ENCODE data around the gene CACNB4. TPM values are rescaled to one million over a fixed set of nuclear protein-coding genes. Genes with fewer than 3 reads are reported as not detected.

The CACNB4 gene
- total RNA-seq, 3 donors from 2014 or later: 1.6 to 17.7 (median 11.5) TPM

- no peak for TF ChIP-seq CTCF (IDR thresholded peaks at IDR 0.05)
- Histone ChIP-seq H3K27ac (no peak overlapping the region), H3K4me3 (no peak overlapping the region), H3K36me3 (no peaks in the 10 kb centered on the region), H3K9me3 (peaks cover 5 to 6% of the 10 kb centered on the region in 2 donors), H3K4me1 (no peaks in the 10 kb centered on the region), H3K27me3 (no peaks in the 10 kb centered on the region)
- no peak for DNase-seq (ENCODE audit: low spot score in 2 of 2)
- intact Hi-C loops (cut with DNase I; ENCODE audit: low total_unique reads): no loop called here
These were observed 43.3 kb downstream of the CACNB4 start for GRCh38 chr2:152055366-152056108.

- no peaks in the 10 kb centered on the region for H3K27me3 ChIP-seq
- intact Hi-C loops (cut with DNase I; ENCODE audit: low total_unique reads): no loop called here
- DNase-seq (ENCODE audit: low spot score in 2 of 2): no peak
- H3K9me3 ChIP-seq: peaks cover 5 to 6% of the 10 kb centered on the region in 2 donors
- no peaks in the 10 kb centered on the region for H3K4me1 ChIP-seq
- no peak overlapping the region for H3K27ac ChIP-seq
- no peaks in the 10 kb centered on the region for H3K36me3 ChIP-seq
- no peak for TF ChIP-seq POLR2AphosphoS5 (IDR thresholded peaks at IDR 0.05)
- no peak overlapping the region for H3K4me3 ChIP-seq
These were observed 44.3 kb downstream of the CACNB4 start for GRCh38 chr2:152054593-152054992.

GRCh38 chr2:152051436-152051835 is 47.4 kb downstream of the CACNB4 start:
- intact Hi-C loops (cut with DNase I; ENCODE audit: low total_unique reads): no loop called here
- no peak for DNase-seq (ENCODE audit: low spot score in 2 of 2)
- Histone ChIP-seq H3K4me1 (no peaks in the 10 kb centered on the region), H3K9me3 (no peaks in the 10 kb centered on the region), H3K4me3 (no peak overlapping the region), H3K36me3 (no peaks in the 10 kb centered on the region), H3K27me3 (no peaks in the 10 kb centered on the region), H3K27ac (no peak overlapping the region)
- no peak for TF ChIP-seq CTCF (IDR thresholded peaks at IDR 0.05)
- no peak for TF ChIP-seq POLR2AphosphoS5 (IDR thresholded peaks at IDR 0.05)
- TF ChIP-seq POLR2A (IDR thresholded peaks at IDR 0.05): no peak

GRCh38 chr2:152050915-152051314 is 47.9 kb downstream of the CACNB4 start:
- intact Hi-C loops (cut with DNase I; ENCODE audit: low total_unique reads): no loop called here
- Histone ChIP-seq H3K36me3 (no peaks in the 10 kb centered on the region), H3K27ac (no peak overlapping the region), H3K4me1 (no peaks in the 10 kb centered on the region), H3K27me3 (no peaks in the 10 kb centered on the region), H3K9me3 (no peaks in the 10 kb centered on the region), H3K4me3 (no peak overlapping the region)
- DNase-seq (ENCODE audit: low spot score in 2 of 2): no peak
- TF ChIP-seq POLR2A (IDR thresholded peaks at IDR 0.05) (no peak), CTCF (IDR thresholded peaks at IDR 0.05) (no peak), POLR2AphosphoS5 (IDR thresholded peaks at IDR 0.05) (no peak)

GRCh38 chr2:152050341-152050740 is 48.5 kb downstream of the CACNB4 start:
- intact Hi-C loops (cut with DNase I; ENCODE audit: low total_unique reads): no loop called here
- no peak overlapping the region for H3K4me3 ChIP-seq
- no peak overlapping the region for H3K27ac ChIP-seq
- TF ChIP-seq CTCF (IDR thresholded peaks at IDR 0.05) (no peak), POLR2AphosphoS5 (IDR thresholded peaks at IDR 0.05) (no peak), POLR2A (IDR thresholded peaks at IDR 0.05) (no peak)
- H3K4me1 ChIP-seq: no peaks in the 10 kb centered on the region
- no peaks in the 10 kb centered on the region for H3K36me3 ChIP-seq
- no peaks in the 10 kb centered on the region for H3K9me3 ChIP-seq
- no peak for DNase-seq (ENCODE audit: low spot score in 2 of 2)
- H3K27me3 ChIP-seq: no peaks in the 10 kb centered on the region

Measured in breast epithelium (tissue), 4 donors.